HCEC 1CT (cell line): ENCODE measurements around the gene ADAMTSL3.
"Not testable (repeated sequence)": the region's sequence is repeated elsewhere in the genome, so short reads cannot be mapped to it uniquely, and the experiment has no call there.

ENCODE experiments used
- DNase-seq: peaks from one replicate; pipeline ENCODE4 v3.0.0-alpha.2; 2017

Gene ADAMTSL3

GRCh38 chr15:83928878-83929418, 275.0 kb downstream of the ADAMTSL3 start:
- no peak for DNase-seq

GRCh38 chr15:83929619-83930018, 275.7 kb downstream of the ADAMTSL3 start:
- no peak for DNase-seq

GRCh38 chr15:83930392-83931212, 276.7 kb downstream of the ADAMTSL3 start:
- DNase-seq, result no peak

- no peak for DNase-seq
Measured at GRCh38 chr15:83935774-83936173, 281.9 kb downstream of the ADAMTSL3 start.

- DNase-seq, result no peak
Measured at GRCh38 chr15:83940136-83940535, 286.2 kb downstream of the ADAMTSL3 start.

- DNase-seq, result no peak
Measured at GRCh38 chr15:83943043-83943442, 289.1 kb downstream of the ADAMTSL3 start.

GRCh38 chr15:83943849-83944404, 290.0 kb downstream of the ADAMTSL3 start:
- DNase-seq, result peak; percentile 45

GRCh38 chr15:83947156-83947555, 293.2 kb downstream of the ADAMTSL3 start:
- DNase-seq, result no peak

GRCh38 chr15:83954506-83954905, 300.6 kb downstream of the ADAMTSL3 start:
- DNase-seq, result no peak

- no peak for DNase-seq
Measured at GRCh38 chr15:83955806-83956265, 301.9 kb downstream of the ADAMTSL3 start.

GRCh38 chr15:83956887-83957286, 303.0 kb downstream of the ADAMTSL3 start:
- DNase-seq, result no peak

- DNase-seq, result no peak
Measured at GRCh38 chr15:83959477-83959876, 305.6 kb downstream of the ADAMTSL3 start.

GRCh38 chr15:83960192-83960829, 306.4 kb downstream of the ADAMTSL3 start:
- DNase-seq, result no peak

GRCh38 chr15:83961311-83961710, 307.4 kb downstream of the ADAMTSL3 start:
- no peak for DNase-seq

- not testable (repeated sequence) for DNase-seq
Measured at GRCh38 chr15:83964967-83965366, 311.0 kb downstream of the ADAMTSL3 start.

GRCh38 chr15:83970295-83970890, 316.5 kb downstream of the ADAMTSL3 start:
- DNase-seq, result no peak

- no peak for DNase-seq
Measured at GRCh38 chr15:83971992-83972391, 318.1 kb downstream of the ADAMTSL3 start.

GRCh38 chr15:83973816-83974215, 319.9 kb downstream of the ADAMTSL3 start:
- DNase-seq, result no peak

- DNase-seq, result no peak
Measured at GRCh38 chr15:83977992-83978391, 324.1 kb downstream of the ADAMTSL3 start.

- no peak for DNase-seq
Measured at GRCh38 chr15:83978588-83978987, 324.7 kb downstream of the ADAMTSL3 start.

- no peak for DNase-seq
Measured at GRCh38 chr15:83980637-83981036, 326.7 kb downstream of the ADAMTSL3 start.

- no peak for DNase-seq
Measured at GRCh38 chr15:83982748-83983147, 328.8 kb downstream of the ADAMTSL3 start.
